Loucy (cell line): ENCODE results near the gene CLDN5.

Experiments used
- H2AFZ ChIP-seq: fragments of 200-600 bp; sonication (generic); 2 replicates; pipeline ENCODE4 v1.6.0; 2016; ENCODE audit warnings: antibody characterized with exemption, mild to moderate bottlenecking, low read length, moderate library complexity
- H3F3A ChIP-seq: fragments of 200-600 bp; 2 replicates; pipeline ENCODE4 v1.6.0; 2016; ENCODE audit warnings: antibody characterized with exemption, low read depth, mild to moderate bottlenecking
- H3K27me3 ChIP-seq: fragments of 200-600 bp; sonication (generic); 2 replicates; pipeline ENCODE4 v1.6.1; 2014; ENCODE audit warnings: low read length, mild to moderate bottlenecking; ENCODE audit not compliant: insufficient read depth, poor library complexity, severe bottlenecking
- H3K36me3 ChIP-seq: fragments of 200-600 bp; sonication (generic); 2 replicates; pipeline ENCODE4 v1.6.1; 2016; ENCODE audit warnings: low read length; ENCODE audit not compliant: insufficient read depth
- H3K4me1 ChIP-seq: fragments of 200-600 bp; sonication (generic); 2 replicates; pipeline ENCODE4 v1.5.1; 2014; ENCODE audit warnings: low read length, mild to moderate bottlenecking; ENCODE audit not compliant: insufficient read depth, poor library complexity, severe bottlenecking
- H3K4me2 ChIP-seq: fragments of 200-600 bp; sonication (generic); 2 replicates; pipeline ENCODE4 v1.6.0; 2014; ENCODE audit warnings: antibody characterized with exemption, low read length, low read depth, mild to moderate bottlenecking; ENCODE audit not compliant: poor library complexity, severe bottlenecking
- H3K4me3 ChIP-seq: fragments of 200-600 bp; sonication (generic); 2 replicates; pipeline ENCODE4 v1.5.1; 2014; ENCODE audit warnings: low read length, mild to moderate bottlenecking, mixed read lengths; ENCODE audit not compliant: poor library complexity, severe bottlenecking
- H3K79me2 ChIP-seq: fragments of 200-600 bp; sonication (generic); 2 replicates; pipeline ENCODE4 v1.6.1; 2014; ENCODE audit warnings: low read length; ENCODE audit not compliant: insufficient read depth
- H3K9ac ChIP-seq: fragments of 200-600 bp; sonication (generic); 2 replicates; pipeline ENCODE4 v1.6.0; 2014; ENCODE audit warnings: mild to moderate bottlenecking, low read depth, low read length, moderate library complexity; ENCODE audit not compliant: poor library complexity, severe bottlenecking
- H3K9me2 ChIP-seq: fragments of 200-600 bp; sonication (generic); replicated peaks from 2 replicates; pipeline ENCODE4 v1.6.1; 2016; ENCODE audit warnings: low read depth, low read length, mixed read lengths
- H3K9me3 ChIP-seq: fragments of 200-600 bp; sonication (generic); 2 replicates; pipeline ENCODE4 v1.6.1; 2014; ENCODE audit warnings: mild to moderate bottlenecking, antibody characterized with exemption, low read length, low read depth; ENCODE audit not compliant: insufficient read depth
- H4K20me1 ChIP-seq: fragments of 200-600 bp; sonication (generic); 2 replicates; pipeline ENCODE4 v1.6.0; 2014; ENCODE audit warnings: antibody characterized with exemption, low read length, mild to moderate bottlenecking; ENCODE audit not compliant: insufficient read depth, poor library complexity, severe bottlenecking
- EZH2phosphoT487 ChIP-seq: fragments of 200-600 bp; IDR thresholded peaks from 2 replicates; pipeline ENCODE4 v1.6.1; 2018; ENCODE audit warnings: antibody characterized with exemption, mild to moderate bottlenecking, moderate library complexity, borderline replicate concordance
- TF ChIP-seq, protein P1 (sequence below): fragments of 200-600 bp; sonication (generic); conservative IDR thresholded peaks from 2 replicates; pipeline ENCODE4 v1.5.1; 2014; ENCODE audit warnings: mild to moderate bottlenecking, antibody characterized with exemption, low read length

Gene CLDN5

GRCh38 chr22:19527861-19528417 lies 3.7 kb upstream of the CLDN5 start:
- H3F3A ChIP-seq = no peaks in the 10 kb centered on the region
- H3K4me2 ChIP-seq = no peak overlapping the region
- H3K9me3 ChIP-seq = no peaks in the 10 kb centered on the region
- peak overlapping the region; percentile 32 for H3K9ac ChIP-seq
- peaks cover 8% of the 10 kb centered on the region for H3K27me3 ChIP-seq
- H2AFZ ChIP-seq = no peak overlapping the region
- H3K36me3 ChIP-seq = no peaks in the 10 kb centered on the region
- peaks cover 44% of the 10 kb centered on the region for H3K4me1 ChIP-seq
- H4K20me1 ChIP-seq = peaks cover 12% of the 10 kb centered on the region
- H3K79me2 ChIP-seq = peaks cover 25% of the 10 kb centered on the region
- H3K4me3 ChIP-seq = no peak overlapping the region
- H3K9me2 ChIP-seq = no peaks in the 10 kb centered on the region
- TF ChIP-seq, protein P1, sequence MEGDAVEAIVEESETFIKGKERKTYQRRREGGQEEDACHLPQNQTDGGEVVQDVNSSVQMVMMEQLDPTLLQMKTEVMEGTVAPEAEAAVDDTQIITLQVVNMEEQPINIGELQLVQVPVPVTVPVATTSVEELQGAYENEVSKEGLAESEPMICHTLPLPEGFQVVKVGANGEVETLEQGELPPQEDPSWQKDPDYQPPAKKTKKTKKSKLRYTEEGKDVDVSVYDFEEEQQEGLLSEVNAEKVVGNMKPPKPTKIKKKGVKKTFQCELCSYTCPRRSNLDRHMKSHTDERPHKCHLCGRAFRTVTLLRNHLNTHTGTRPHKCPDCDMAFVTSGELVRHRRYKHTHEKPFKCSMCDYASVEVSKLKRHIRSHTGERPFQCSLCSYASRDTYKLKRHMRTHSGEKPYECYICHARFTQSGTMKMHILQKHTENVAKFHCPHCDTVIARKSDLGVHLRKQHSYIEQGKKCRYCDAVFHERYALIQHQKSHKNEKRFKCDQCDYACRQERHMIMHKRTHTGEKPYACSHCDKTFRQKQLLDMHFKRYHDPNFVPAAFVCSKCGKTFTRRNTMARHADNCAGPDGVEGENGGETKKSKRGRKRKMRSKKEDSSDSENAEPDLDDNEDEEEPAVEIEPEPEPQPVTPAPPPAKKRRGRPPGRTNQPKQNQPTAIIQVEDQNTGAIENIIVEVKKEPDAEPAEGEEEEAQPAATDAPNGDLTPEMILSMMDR = no peak
- no peak for TF ChIP-seq EZH2phosphoT487

DNA sequence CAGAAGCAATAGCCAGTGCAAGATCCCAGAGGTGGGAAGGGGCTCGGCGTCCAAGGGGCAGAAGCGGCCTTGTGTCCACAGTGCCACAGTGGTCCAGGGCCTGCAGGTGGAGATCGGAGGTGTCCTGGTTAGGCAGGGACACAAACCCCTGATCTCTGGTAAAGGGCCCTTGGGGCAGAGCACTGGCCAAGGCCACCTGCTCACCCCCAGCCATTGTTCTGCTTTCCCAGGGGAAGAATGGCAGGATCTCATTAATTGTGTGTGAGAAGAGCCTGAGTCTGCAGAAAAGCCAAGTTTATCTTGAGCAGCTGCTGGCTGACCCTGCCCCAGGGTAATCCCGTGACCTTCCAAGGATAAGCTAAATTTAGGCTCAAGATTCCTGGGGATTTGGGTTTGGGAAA lies 3.1 kb upstream of the CLDN5 start:
- Histone ChIP-seq H3K36me3 (no peaks in the 10 kb centered on the region), H3K79me2 (peaks cover 32% of the 10 kb centered on the region), H3K9me2 (no peaks in the 10 kb centered on the region), H3F3A (no peaks in the 10 kb centered on the region), H3K9ac (peak overlapping the region; percentile 32), H3K4me1 (peaks cover 41% of the 10 kb centered on the region), H3K4me3 (no peak overlapping the region), H2AFZ (no peak overlapping the region), H4K20me1 (peaks cover 18% of the 10 kb centered on the region), H3K4me2 (no peak overlapping the region), H3K27me3 (peaks cover 13% of the 10 kb centered on the region), H3K9me3 (no peaks in the 10 kb centered on the region)
- TF ChIP-seq, protein P1 = no peak
- no peak for TF ChIP-seq EZH2phosphoT487

DNA sequence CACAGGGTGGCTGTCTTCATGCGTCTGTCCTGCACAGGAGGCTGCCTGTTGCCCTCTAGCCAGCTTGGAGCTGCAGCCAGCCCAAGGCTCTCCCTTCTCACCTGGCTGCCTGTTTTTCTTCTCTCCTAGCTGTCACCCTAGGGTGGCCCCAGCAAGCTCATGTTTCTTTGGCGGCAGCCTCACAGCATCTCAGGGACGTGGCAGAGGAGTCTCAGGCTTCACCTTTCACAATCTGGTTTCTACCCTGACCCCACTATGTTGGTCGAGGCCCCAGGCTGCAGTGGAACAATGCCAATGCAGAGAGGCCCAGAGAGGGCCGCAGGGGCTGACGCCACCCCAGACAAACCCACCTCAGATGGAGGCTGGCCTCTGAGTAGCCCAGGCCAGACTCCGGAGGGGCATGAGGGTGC lies 2.5 kb upstream of the CLDN5 start:
- no peak overlapping the region for H3K4me2 ChIP-seq
- peaks cover 24% of the 10 kb centered on the region for H4K20me1 ChIP-seq
- H3K4me1 ChIP-seq = peaks cover 41% of the 10 kb centered on the region
- H3K9me2 ChIP-seq = no peaks in the 10 kb centered on the region
- H3K27me3 ChIP-seq = peaks cover 13% of the 10 kb centered on the region
- no peak overlapping the region for H2AFZ ChIP-seq
- H3K36me3 ChIP-seq = no peaks in the 10 kb centered on the region
- H3F3A ChIP-seq = no peaks in the 10 kb centered on the region
- peak overlapping the region; percentile 32 for H3K9ac ChIP-seq
- H3K9me3 ChIP-seq = no peaks in the 10 kb centered on the region
- H3K79me2 ChIP-seq = peaks cover 38% of the 10 kb centered on the region
- no peak overlapping the region for H3K4me3 ChIP-seq
- TF ChIP-seq, protein P1 = no peak
- TF ChIP-seq EZH2phosphoT487 = no peak
